HG03439 (cell line): ENCODE data around the gene PCNP.
"Not testable (repeated sequence)": the region's sequence is repeated elsewhere in the genome, so short reads cannot be mapped to it uniquely, and the experiment has no call there.

Experiments
- ATAC-seq: cut with Tn5 transposase; IDR thresholded peaks from one replicate; pipeline ENCODE4 v1.9.1; 2021; ENCODE audit warnings: mild to moderate bottlenecking, moderate library complexity; ENCODE audit not compliant: unreplicated experiment

The PCNP gene

GRCh38 chr3:101631098-101631796, 57.3 kb downstream of the PCNP start:
- ATAC-seq, result no peak

- ATAC-seq, result not testable (repeated sequence)
These were observed 58.0 kb downstream of the PCNP start for GRCh38 chr3:101631959-101632358.

GRCh38 chr3:101632586-101632985, 58.6 kb downstream of the PCNP start:
- no peak for ATAC-seq

GRCh38 chr3:101633186-101633585, 59.2 kb downstream of the PCNP start:
- no peak for ATAC-seq

GRCh38 chr3:101634591-101635196, 60.7 kb downstream of the PCNP start:
- no peak for ATAC-seq

- ATAC-seq, result no peak
These were observed 61.4 kb downstream of the PCNP start for GRCh38 chr3:101635345-101635744.

GRCh38 chr3:101635954-101636798, 62.2 kb downstream of the PCNP start:
- peak; percentile 84 for ATAC-seq

GRCh38 chr3:101637451-101637850, 63.5 kb downstream of the PCNP start:
- ATAC-seq, result no peak

- no peak for ATAC-seq
These were observed 64.3 kb downstream of the PCNP start for GRCh38 chr3:101638261-101638745.

GRCh38 chr3:101639280-101639963, 65.4 kb downstream of the PCNP start:
- no peak for ATAC-seq

- no peak for ATAC-seq
These were observed 66.3 kb downstream of the PCNP start for GRCh38 chr3:101640256-101640655.

- not testable (repeated sequence) for ATAC-seq
These were observed 67.6 kb downstream of the PCNP start for GRCh38 chr3:101641397-101642115.

- no peak for ATAC-seq
These were observed 68.5 kb downstream of the PCNP start for GRCh38 chr3:101642441-101642840.

GRCh38 chr3:101643009-101643844, 69.2 kb downstream of the PCNP start:
- ATAC-seq, result no peak
